Esophagus muscularis mucosa (tissue), 4 donors: ENCODE results near the gene MBOAT7.
A peak's percentile ranks its signal among the peaks of the same experiment; 100 is the strongest.

Experiments
- CTCF ChIP-seq, 3 experiments: fragments of 200-600 bp in 2 of 3; fragments of 450-650 bp in 1 of 3; sonication (generic) in 2 of 3; IDR thresholded peaks; one replicate each; pipeline ENCODE4 v1.5.1; 2017 to 2019; ENCODE audit warnings: antibody characterized with exemption in 3 of 3, mild to moderate bottlenecking in 2 of 3, moderate library complexity in 1 of 3
- EP300 ChIP-seq: sonication (generic); formaldehyde crosslinking; IDR thresholded peaks from one replicate; pipeline ENCODE4 v1.6.1; 2017; ENCODE audit warnings: antibody characterized with exemption
- POLR2A ChIP-seq: fragments of 450-650 bp; IDR thresholded peaks from one replicate; pipeline ENCODE4 v1.6.1; 2017; ENCODE audit warnings: antibody characterized with exemption, moderate library complexity, mild to moderate bottlenecking, low read depth
- POLR2AphosphoS5 ChIP-seq, 2 donors: sonication (generic); formaldehyde crosslinking; IDR thresholded peaks; one replicate each; pipeline ENCODE4 v1.6.1; 2017; ENCODE audit warnings: antibody characterized with exemption in 2 of 2

GRCh38 chr19:54209811-54210494 is 20.6 kb upstream of the MBOAT7 start:
- no peak for TF ChIP-seq CTCF (IDR thresholded peaks at IDR 0.05)
- no peak for TF ChIP-seq POLR2A
- TF ChIP-seq EP300, result no peak
- TF ChIP-seq POLR2AphosphoS5 (IDR thresholded peaks at IDR 0.05), result peak; percentile 78
